B cell (primary cell): ENCODE measurements around the gene MPZL3. TPM values are rescaled to one million over a fixed set of nuclear protein-coding genes. Genes with fewer than 3 reads are reported as not detected.

Experiments used
- ATAC-seq: fragments of 200-7000 bp; cut with Tn5 transposase; one replicate; pipeline ENCODE4 v1.10.0; 2021; ENCODE audit warnings: low read depth, mild to moderate bottlenecking, moderate number of reproducible peaks, moderate library complexity
- CTCF ChIA-PET: fragments of 350-600 bp; sonication (Branson Sonifier 250); formaldehyde crosslinking; loops from one replicate; lab custom pipeline; 2021; ENCODE audit warnings: antibody characterized with exemption, inconsistent platforms; lab: Charles Lee
- POLR2A ChIA-PET: fragments of 350-600 bp; sonication (Branson Sonifier 250); formaldehyde crosslinking; loops from one replicate; lab custom pipeline; 2021; ENCODE audit warnings: antibody characterized with exemption; lab: Charles Lee
- DNase-seq: peaks from one replicate; pipeline ENCODE4 v3.0.0; 2013
- H2AFZ ChIP-seq: 2 replicates; pipeline ENCODE4 v1.6.1; 2012; ENCODE audit warnings: mild to moderate bottlenecking, low read depth, low read length; ENCODE audit not compliant: insufficient read depth, poor library complexity, severe bottlenecking
- H3K27ac ChIP-seq, 2 donors: 1 replicate in 1 of 2; 2 replicates in 1 of 2; pipeline ENCODE4 v1.5.1; 2012 to 2013; ENCODE audit warnings: low read length in 2 of 2, mild to moderate bottlenecking in 2 of 2, moderate library complexity in 1 of 2
- H3K27me3 ChIP-seq, 4 experiments: fragments of 200-600 bp in 1 of 4; sonication (generic) in 1 of 4; replicated peaks in 1 of 4; 1 replicate in 2 of 4; 2 replicates in 2 of 4; pipeline versions ENCODE4 v1.6.1 to v1.7.0; 2013 to 2016; ENCODE audit warnings: low read length in 3 of 4, mild to moderate bottlenecking in 2 of 4, mixed read lengths in 1 of 4, moderate library complexity in 1 of 4; ENCODE audit not compliant: insufficient read depth in 4 of 4, control insufficient read depth in 3 of 4; ENCODE audit errors: control extremely low read depth in 1 of 4
- H3K36me3 ChIP-seq, 2 experiments: replicated peaks in 1 of 2; 1 replicate in 1 of 2; 2 replicates in 1 of 2; pipeline versions ENCODE4 v1.6.1 to v1.7.1; 2013; ENCODE audit warnings: low read length in 1 of 2; ENCODE audit not compliant: insufficient read depth in 2 of 2, control insufficient read depth in 1 of 2; ENCODE audit errors: control extremely low read depth in 1 of 2, extremely low read depth in 1 of 2
- H3K4me1 ChIP-seq, 2 donors: fragments of 200-600 bp in 1 of 2; sonication (generic) in 1 of 2; 1 replicate in 1 of 2; 2 replicates in 1 of 2; pipeline versions ENCODE4 v1.5.1 to v1.6.1; 2013 to 2017; ENCODE audit warnings: low read length in 2 of 2; ENCODE audit not compliant: control insufficient read depth in 2 of 2, insufficient read depth in 2 of 2
- H3K4me2 ChIP-seq: replicated peaks from 2 replicates; pipeline ENCODE3; 2012; ENCODE audit warnings: mild to moderate bottlenecking, low read depth, low read length; ENCODE audit not compliant: poor library complexity, severe bottlenecking
- H3K4me3 ChIP-seq, 5 experiments: fragments of 200-600 bp in 1 of 5; sonication (generic) in 1 of 5; 1 replicate in 3 of 5; 2 replicates in 2 of 5; pipeline versions ENCODE4 v1.5.1 to v1.7.0; 2011 to 2016; ENCODE audit warnings: low read length in 4 of 5, mild to moderate bottlenecking in 4 of 5, low read depth in 2 of 5, control low read depth in 1 of 5, moderate library complexity in 1 of 5; ENCODE audit not compliant: insufficient read depth in 1 of 5; ENCODE audit errors: control extremely low read depth in 1 of 5, extremely low read depth in 1 of 5
- H3K79me2 ChIP-seq: fragments of 200-600 bp; sonication (generic); one replicate; pipeline ENCODE4 v1.6.0; 2016; ENCODE audit warnings: low read length; ENCODE audit not compliant: control insufficient read depth, insufficient read depth
- H3K9ac ChIP-seq: fragments of 200-600 bp; sonication (generic); 2 replicates; pipeline ENCODE4 v1.6.1; 2017; ENCODE audit warnings: mild to moderate bottlenecking, low read length, moderate library complexity
- H3K9me3 ChIP-seq, 3 donors: one replicate each; pipeline versions ENCODE4 v1.6.1 to v1.7.1; 2013; ENCODE audit warnings: low read length in 2 of 3; ENCODE audit not compliant: control insufficient read depth in 2 of 3, insufficient read depth in 1 of 3; ENCODE audit errors: control extremely low read depth in 1 of 3
- H4K20me1 ChIP-seq: 2 replicates; pipeline ENCODE4 v1.6.0; 2012; ENCODE audit warnings: mild to moderate bottlenecking, low read length; ENCODE audit not compliant: insufficient read depth, control insufficient read depth, poor library complexity, severe bottlenecking
- H3K27ac Mint-ChIP-seq: one replicate; pipeline ENCODE4 v1.8.0; 2021; ENCODE audit warnings: mixed read lengths
- H3K27me3 Mint-ChIP-seq: one replicate; pipeline ENCODE4 v1.8.0; 2021; ENCODE audit warnings: mixed read lengths
- H3K4me1 Mint-ChIP-seq: one replicate; pipeline ENCODE4 v1.8.0; 2021; ENCODE audit warnings: mixed read lengths
- H3K4me3 Mint-ChIP-seq: one replicate; pipeline ENCODE4 v1.8.0; 2021; ENCODE audit warnings: mixed read lengths
- H3K9me3 Mint-ChIP-seq: one replicate; pipeline ENCODE4 v1.8.0; 2022; ENCODE audit warnings: mixed read lengths; ENCODE audit not compliant: insufficient read depth
- CTCF ChIP-seq: fragments of 200-600 bp; IDR thresholded peaks from one replicate; pipeline ENCODE4 v1.8.0; 2022; ENCODE audit warnings: antibody characterized with exemption, mild to moderate bottlenecking
- EZH2 ChIP-seq: IDR thresholded peaks from 2 replicates; pipeline ENCODE4 v1.6.1; 2012; ENCODE audit warnings: borderline replicate concordance, low read depth, mild to moderate bottlenecking, moderate library complexity, low read length; ENCODE audit not compliant: insufficient read depth, poor library complexity, severe bottlenecking
- WGBS: methylation state at CpG from one replicate; pipeline ENCODE4 v1.1.5; 2013; ENCODE audit warnings: missing lambda C conversion rate; ENCODE audit not compliant: insufficient coverage; 5-methylcytosine and 5-hydroxymethylcytosine counted together
- intact Hi-C: fragments of 100-400 bp; cut with micrococcal nuclease; formaldehyde crosslinking; loops from one replicate; pipeline ENCODE4 v1.10.0; 2022
- polyA plus RNA-seq: library from polyadenylated mRNA; depleted of rRNA; stranded (reverse); fragments of >200 nt; gene quantifications from 2 replicates; pipeline ENCODE4 v1.2.3, GENCODE V29; 2012
- total RNA-seq, 2 donors: library from RNA; stranded (reverse); fragments of 120-200 nt in 1 of 2; gene quantifications; 1 replicate in 1 of 2; 2 replicates in 1 of 2; pipeline versions ENCODE4 v1.2.3 to v1.2.4, GENCODE V29; 2013 to 2022

MPZL3 gene
- total and polyA plus RNA-seq, 2 donors (not counting 1 experiment from before 2014, with no cell fraction given), result 1.4 to 4.2 TPM

DNA sequence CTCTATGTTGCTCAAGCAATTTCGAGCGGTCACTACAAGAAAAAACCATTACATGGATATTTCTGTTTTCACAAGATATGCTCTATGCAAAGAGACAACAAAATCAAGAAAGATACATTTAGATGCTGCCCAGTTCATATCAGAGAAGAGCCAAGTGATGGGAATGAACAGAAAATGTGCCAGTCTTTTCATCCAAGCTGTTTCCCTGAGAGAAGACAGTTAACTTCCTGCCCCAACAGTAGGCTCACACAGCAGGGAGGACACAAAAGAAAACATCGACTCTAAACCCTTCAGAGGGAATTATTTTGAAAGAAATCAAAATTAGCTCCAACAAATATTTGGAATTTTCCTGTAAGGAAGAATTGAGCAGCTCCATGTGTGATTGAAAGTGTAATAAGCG is 39.0 kb downstream of the MPZL3 start:
- Mint-ChIP-seq H3K4me1 (peaks cover 53% of the 10 kb centered on the region), H3K9me3 (no peaks in the 10 kb centered on the region), H3K4me3 (peak overlapping the region; percentile 29), H3K27me3 (peaks cover 40% of the 10 kb centered on the region), H3K27ac (peak overlapping the region; percentile 28)
- ChIA-PET CTCF (interaction anchor here (1.2 to 4.6 kb wide), 5 partner anchors 10 to 39 kb away, joined by 3 to 59 read pairs (median 4); partner anchors contain the start of gene MPZL3), POLR2A (no interaction called here)
- H3K27ac ChIP-seq, result no peak overlapping the region
- no peaks in the 10 kb centered on the region for H3K79me2 ChIP-seq
- DNase-seq (no peak), ATAC-seq (no peak)
- H3K4me3 ChIP-seq, result peak overlapping the region in 1 of 5 experiments; percentile 36
- no peak overlapping the region for H2AFZ ChIP-seq
- intact Hi-C loops, result loop anchor here (5.0 kb wide), 1 partner anchor 39 kb away; the partner anchor contains the start of gene MPZL3
- no peak overlapping the region for H3K9ac ChIP-seq
- no peaks in the 10 kb centered on the region for H3K9me3 ChIP-seq
- H3K36me3 ChIP-seq, result no peaks in the 10 kb centered on the region
- 100% methylated on average over 1 of the region's 4 CpGs for WGBS
- peaks cover 0 to 11% (median 5%) of the 10 kb centered on the region in 4 experiments for H3K27me3 ChIP-seq
- TF ChIP-seq EZH2 (no peak), CTCF (no peak)
- peaks cover 50 to 52% of the 10 kb centered on the region in 2 donors for H3K4me1 ChIP-seq
- H3K4me2 ChIP-seq, result peak overlapping the region; percentile 66
- no peaks in the 10 kb centered on the region for H4K20me1 ChIP-seq

GRCh38 chr11:118212781-118213191 is 39.4 kb downstream of the MPZL3 start:
- no peak for DNase-seq
- intact Hi-C loops, result loop anchor here (5.0 kb wide), 1 partner anchor 40 kb away; the partner anchor contains the start of gene MPZL3
- no peak overlapping the region for H3K9ac ChIP-seq
- Mint-ChIP-seq H3K9me3 (no peaks in the 10 kb centered on the region), H3K27ac (peak overlapping the region; percentile 28), H3K4me1 (peaks cover 53% of the 10 kb centered on the region), H3K27me3 (peaks cover 42% of the 10 kb centered on the region), H3K4me3 (no peak overlapping the region)
- no peak for ATAC-seq
- H3K27me3 ChIP-seq, result peaks cover 0 to 10% (median 5%) of the 10 kb centered on the region in 4 experiments
- WGBS, result no CpG with 5 or more reads among the region's 2 CpGs
- no peak overlapping the region for H2AFZ ChIP-seq
- no peaks in the 10 kb centered on the region for H3K79me2 ChIP-seq
- H3K27ac ChIP-seq, result no peak overlapping the region
- H3K4me1 ChIP-seq, result peaks cover 50 to 52% of the 10 kb centered on the region in 2 donors
- TF ChIP-seq EZH2, result no peak
- no peak for TF ChIP-seq CTCF
- no peak overlapping the region for H3K4me2 ChIP-seq
- H3K9me3 ChIP-seq, result no peaks in the 10 kb centered on the region
- no peaks in the 10 kb centered on the region for H4K20me1 ChIP-seq
- peak overlapping the region in 1 of 5 experiments; percentile 36 for H3K4me3 ChIP-seq
- ChIA-PET CTCF (interaction anchor here (1.2 to 4.6 kb wide), 2 partner anchors 14 to 27 kb away, joined by 4 to 59 read pairs; no protein-coding TSS in a partner anchor), POLR2A (no interaction called here)
- no peaks in the 10 kb centered on the region for H3K36me3 ChIP-seq
